Measurements from ENCODE around the gene KAT6B.

KAT6B gene

GRCh38 chr10:74823791-74824183 is 2.6 kb upstream of the KAT6B start:
- no peak for DNase-seq (ENCODE audit: low read depth, low spot score)

GRCh38 chr10:74824184-74824899 is 2.1 kb upstream of the KAT6B start:
- DNase-seq (ENCODE audit: low read depth, low spot score): no peak

GRCh38 chr10:74824900-74825370 is 1.5 kb upstream of the KAT6B start:
- DNase-seq (ENCODE audit: low read depth, low spot score): no peak

- peak; percentile 15 for DNase-seq (ENCODE audit: low read depth, low spot score)
Measured at GRCh38 chr10:74825371-74826141, 844 bp upstream of the KAT6B start.

GRCh38 chr10:74827045-74827441 is 643 bp downstream of the KAT6B start:
- DNase-seq (ENCODE audit: low read depth, low spot score): no peak

GRCh38 chr10:74827694-74828093 is 1.3 kb downstream of the KAT6B start:
- no peak for DNase-seq (ENCODE audit: low read depth, low spot score)

- no peak for DNase-seq (ENCODE audit: low read depth, low spot score)
Measured at GRCh38 chr10:74828946-74829345, 2.5 kb downstream of the KAT6B start.

- DNase-seq (ENCODE audit: low read depth, low spot score): no peak
Measured at GRCh38 chr10:74831518-74832120, 5.2 kb downstream of the KAT6B start.

- no peak for DNase-seq (ENCODE audit: low read depth, low spot score)
Measured at GRCh38 chr10:74835963-74836362, 9.6 kb downstream of the KAT6B start.

- no peak for DNase-seq (ENCODE audit: low read depth, low spot score)
Measured at GRCh38 chr10:74836877-74837276, 10.5 kb downstream of the KAT6B start.

GRCh38 chr10:74837743-74838142 is 11.3 kb downstream of the KAT6B start:
- DNase-seq (ENCODE audit: low read depth, low spot score): no peak

- DNase-seq (ENCODE audit: low read depth, low spot score): no peak
Measured at GRCh38 chr10:74839708-74840107, 13.3 kb downstream of the KAT6B start.

GRCh38 chr10:74841265-74841973 is 15.0 kb downstream of the KAT6B start:
- DNase-seq (ENCODE audit: low read depth, low spot score): no peak

- DNase-seq (ENCODE audit: low read depth, low spot score): no peak
Measured at GRCh38 chr10:74842301-74842954, 16.0 kb downstream of the KAT6B start.

- DNase-seq (ENCODE audit: low read depth, low spot score): no peak
Measured at GRCh38 chr10:74846958-74847357, 20.6 kb downstream of the KAT6B start.

GRCh38 chr10:74851831-74852230 is 25.4 kb downstream of the KAT6B start:
- DNase-seq (ENCODE audit: low read depth, low spot score): no peak

GRCh38 chr10:74852381-74852780 is 26.0 kb downstream of the KAT6B start:
- DNase-seq (ENCODE audit: low read depth, low spot score): no peak

GRCh38 chr10:74854610-74855009 is 28.2 kb downstream of the KAT6B start:
- DNase-seq (ENCODE audit: low read depth, low spot score): no peak

GRCh38 chr10:74855027-74855426 is 28.6 kb downstream of the KAT6B start:
- no peak for DNase-seq (ENCODE audit: low read depth, low spot score)

GRCh38 chr10:74855439-74855838 is 29.0 kb downstream of the KAT6B start:
- no peak for DNase-seq (ENCODE audit: low read depth, low spot score)

GRCh38 chr10:74856940-74857339 is 30.5 kb downstream of the KAT6B start:
- no peak for DNase-seq (ENCODE audit: low read depth, low spot score)

Measured in brain pericyte (primary cell).